NCI-H1417 (cell line): ENCODE measurements around the gene FRMPD2.
"Not testable (repeated sequence)": the region's sequence is repeated elsewhere in the genome, so short reads cannot be mapped to it uniquely, and the experiment has no call there.

Experiments used
- DNase-seq, 3 experiments: peaks; one replicate each; lab custom pipeline; 2025; lab: John Stamatoyannopoulos, UW

The FRMPD2 gene

GRCh38 chr10:48289501-48290238 is 15.2 kb upstream of the FRMPD2 start:
- peak; percentile 15 to 63 (median 53) for DNase-seq

- DNase-seq: no peak
Observed at GRCh38 chr10:48288661-48289060, 14.2 kb upstream of the FRMPD2 start.

- DNase-seq: peak in 1 of 3 experiments; percentile 8
Observed at GRCh38 chr10:48287417-48288391, 13.2 kb upstream of the FRMPD2 start.

- no peak for DNase-seq
Observed at GRCh38 chr10:48286356-48286755, 11.9 kb upstream of the FRMPD2 start.

- DNase-seq: peak in 1 of 3 experiments; percentile 6
Observed at GRCh38 chr10:48285710-48286109, 11.2 kb upstream of the FRMPD2 start.

GRCh38 chr10:48284811-48285210 is 10.3 kb upstream of the FRMPD2 start:
- DNase-seq: no peak

GRCh38 chr10:48284002-48284546 is 9.6 kb upstream of the FRMPD2 start:
- no peak for DNase-seq

GRCh38 chr10:48282829-48283228 is 8.3 kb upstream of the FRMPD2 start:
- DNase-seq: no peak

- not testable (repeated sequence) for DNase-seq
Observed at GRCh38 chr10:48281697-48282096, 7.2 kb upstream of the FRMPD2 start.

- DNase-seq: no peak
Observed at GRCh38 chr10:48279081-48279751, 4.7 kb upstream of the FRMPD2 start.

GRCh38 chr10:48277093-48277492 is 2.6 kb upstream of the FRMPD2 start:
- no peak for DNase-seq

- no peak for DNase-seq
Observed at GRCh38 chr10:48273741-48274140, 755 bp downstream of the FRMPD2 start.

GRCh38 chr10:48272682-48273081 is 1.8 kb downstream of the FRMPD2 start:
- DNase-seq: no peak

GRCh38 chr10:48271047-48271730 is 3.3 kb downstream of the FRMPD2 start:
- DNase-seq: no peak

- no peak for DNase-seq
Observed at GRCh38 chr10:48266528-48266927, 8.0 kb downstream of the FRMPD2 start.

GRCh38 chr10:48258105-48258504 is 16.4 kb downstream of the FRMPD2 start:
- no peak for DNase-seq

GRCh38 chr10:48257407-48257961 is 17.0 kb downstream of the FRMPD2 start:
- DNase-seq: no peak

- no peak for DNase-seq
Observed at GRCh38 chr10:48255722-48256121, 18.8 kb downstream of the FRMPD2 start.

- no peak for DNase-seq
Observed at GRCh38 chr10:48254750-48255512, 19.6 kb downstream of the FRMPD2 start.

GRCh38 chr10:48253970-48254657 is 20.4 kb downstream of the FRMPD2 start:
- DNase-seq: no peak
